GM12878 (cell line): ENCODE measurements around the gene XPOT. TPM values are rescaled to one million over a fixed set of nuclear protein-coding genes. Genes with fewer than 3 reads are reported as not detected.

ENCODE experiments used
- ATAC-seq: fragments of 200-7000 bp; cut with Tn5 transposase; 3 replicates; pipeline ENCODE4 v1.9.1; 2020; ENCODE audit warnings: mild to moderate bottlenecking, moderate library complexity
- BruUV-seq: library from RNA; stranded (reverse); fragments of 400-500 nt; replicated peaks from 2 replicates; lab custom pipeline; 2021; lab: Mats Ljungman, UMichigan
- CTCF ChIA-PET: fragments of 300-600 bp; sonication (Branson Sonifier 250); formaldehyde crosslinking; extraction: SDS; loops from one replicate; lab custom pipeline; 2021; ENCODE audit warnings: inconsistent platforms; lab: Yijun Ruan, JAX
- POLR2A ChIA-PET: fragments of 350-600 bp; formaldehyde crosslinking; extraction: SDS; loops from one replicate; lab custom pipeline; 2021; ENCODE audit warnings: inconsistent platforms; lab: Charles Lee
- RAD21 ChIA-PET: fragments of 300-600 bp; sonication (Branson Sonifier 250); formaldehyde crosslinking; loops from one replicate; lab custom pipeline; 2023; ENCODE audit warnings: antibody characterized with exemption; ENCODE audit not compliant: unreplicated experiment; lab: Charles Lee
- SMC1A ChIA-PET: fragments of 300-600 bp; sonication (Branson Sonifier 250); formaldehyde crosslinking; loops from one replicate; lab custom pipeline; 2023; ENCODE audit not compliant: unreplicated experiment, uncharacterized antibody; lab: Charles Lee
- DNase-seq: peaks from one replicate; pipeline ENCODE4 v3.0.0-alpha.2; 2011; ENCODE audit warnings: low read depth, low spot score
- FAIRE-seq: peaks from 3 replicates; lab custom pipeline; 2011; peaks lifted over from hg19 to GRCh38; lab: Jason Lieb, UNC
- H2AFZ ChIP-seq: 2 replicates; pipeline ENCODE4 v1.6.0; 2011; ENCODE audit warnings: low read depth, low read length, control low read depth; ENCODE audit not compliant: control insufficient read depth
- H3K27ac ChIP-seq: 2 replicates; pipeline ENCODE4 v1.5.1; 2011; ENCODE audit warnings: control low read depth; ENCODE audit not compliant: control insufficient read depth, insufficient read depth
- H3K27me3 ChIP-seq, 2 experiments: replicated peaks in 1 of 2; 2 replicates each; pipeline versions ENCODE4 v1.6.0 to v1.6.1; 2011; ENCODE audit warnings: low read length in 1 of 2; ENCODE audit not compliant: control insufficient read depth in 2 of 2, insufficient read depth in 2 of 2
- H3K36me3 ChIP-seq, 2 experiments: 2 replicates each; pipeline ENCODE4 v1.5.1; 2011; ENCODE audit warnings: low read length in 1 of 2; ENCODE audit not compliant: control insufficient read depth in 2 of 2, insufficient read depth in 2 of 2
- H3K4me1 ChIP-seq: 2 replicates; pipeline ENCODE4 v1.6.1; 2011; ENCODE audit warnings: mild to moderate bottlenecking, low read length, moderate library complexity, mixed read lengths; ENCODE audit not compliant: control insufficient read depth, insufficient read depth
- H3K4me2 ChIP-seq: 2 replicates; pipeline ENCODE4 v1.6.0; 2011; ENCODE audit warnings: control low read depth; ENCODE audit not compliant: control insufficient read depth, insufficient read depth
- H3K4me3 ChIP-seq: fragments of 200-600 bp; sonication (generic); 2 replicates; pipeline ENCODE4 v1.5.1; 2016
- H3K79me2 ChIP-seq: 2 replicates; pipeline ENCODE4 v1.6.0; 2011; ENCODE audit warnings: low read length; ENCODE audit not compliant: control insufficient read depth, insufficient read depth
- H3K9ac ChIP-seq: 2 replicates; pipeline ENCODE4 v1.8.0; 2011; ENCODE audit warnings: low read length, control low read depth, mixed read lengths; ENCODE audit not compliant: control insufficient read depth, insufficient read depth
- H3K9me3 ChIP-seq: replicated peaks from 3 replicates; pipeline ENCODE4 v1.5.1; 2011; ENCODE audit warnings: mild to moderate bottlenecking, low read length; ENCODE audit not compliant: control insufficient read depth, insufficient read depth
- H4K20me1 ChIP-seq: 2 replicates; pipeline ENCODE4 v1.6.0; 2011; ENCODE audit not compliant: control insufficient read depth, insufficient read depth
- CHD1 ChIP-seq: IDR thresholded peaks from 2 replicates; pipeline ENCODE4 v1.6.1; 2012; ENCODE audit warnings: low read depth, low read length, improper control_type of control experiment
- CREB1 ChIP-seq: IDR thresholded peaks from 2 replicates; pipeline ENCODE4 v1.6.1; 2012; ENCODE audit warnings: low read depth, mild to moderate bottlenecking, inconsistent platforms
- EED ChIP-seq: sonication (generic); IDR thresholded peaks from 2 replicates; pipeline ENCODE4 v1.6.1; 2016; ENCODE audit warnings: antibody characterized with exemption, low read depth
- HDAC6 ChIP-seq: fragments of 200-600 bp; sonication (generic); IDR thresholded peaks from one replicate; pipeline ENCODE4 v1.8.0; 2017; ENCODE audit warnings: antibody characterized with exemption; ENCODE audit not compliant: unreplicated experiment
- KDM1A ChIP-seq: fragments of 200-600 bp; sonication (generic); IDR thresholded peaks from 2 replicates; pipeline ENCODE4 v1.6.1; 2016; ENCODE audit warnings: borderline replicate concordance
- NFYA ChIP-seq: IDR thresholded peaks from 2 replicates; pipeline ENCODE4 v1.6.1; 2011; ENCODE audit warnings: low read depth, mild to moderate bottlenecking, low read length, improper control_type of control experiment, borderline replicate concordance
- NR2C2 ChIP-seq: IDR thresholded peaks from 2 replicates; pipeline ENCODE4 v1.6.1; 2011; ENCODE audit warnings: borderline replicate concordance, low read depth; ENCODE audit not compliant: control insufficient read depth, insufficient read length
- PAX5 ChIP-seq: IDR thresholded peaks from 2 replicates; pipeline ENCODE4 v1.6.1; 2011; ENCODE audit warnings: low read depth, low read length, borderline replicate concordance
- RCOR1 ChIP-seq: conservative IDR thresholded peaks from 2 replicates; pipeline ENCODE4 v1.6.1; 2012; ENCODE audit warnings: low read depth, low read length, improper control_type of control experiment
- RUNX3 ChIP-seq: IDR thresholded peaks from 2 replicates; pipeline ENCODE4 v1.6.1; 2012; ENCODE audit warnings: low read length, inconsistent platforms
- SPI1 ChIP-seq: IDR thresholded peaks from 2 replicates; pipeline ENCODE4 v1.6.1; 2011; ENCODE audit warnings: low read depth, mild to moderate bottlenecking, low read length, moderate library complexity, borderline replicate concordance; ENCODE audit not compliant: insufficient read depth
- STAT3 ChIP-seq: IDR thresholded peaks from 2 replicates; pipeline ENCODE4 v1.6.1; 2011; ENCODE audit warnings: low read depth, low read length, improper control_type of control experiment
- WGBS: methylation state at CpG from one replicate; pipeline ENCODE4 v1.1.6; 2016; ENCODE audit warnings: low lambda C conversion rate; ENCODE audit not compliant: insufficient replicate concordance, insufficient coverage; ENCODE audit errors: missing lambda C conversion rate; 5-methylcytosine and 5-hydroxymethylcytosine counted together
- in situ Hi-C: fragments of 300-500 bp; cut with MboI; formaldehyde crosslinking; loops from 9 replicates; pipeline ENCODE4 v1.14.3; 2018; ENCODE audit warnings: mixed read lengths
- intact Hi-C: fragments of 100-400 bp; cut with micrococcal nuclease; formaldehyde crosslinking; loops from one replicate; pipeline ENCODE4 v1.14.2; 2022; ENCODE audit not compliant: unreplicated experiment
- polyA plus RNA-seq, 11 experiments: library from polyadenylated mRNA; depleted of rRNA in 4 of 11; unstranded in 6 of 11; stranded (reverse) in 5 of 11; fragments of >200 nt; fragmentation: Nextera tagmentation in 4 of 11; fragmentation: Illumina TruSeq in 1 of 11; extraction: Ambion mirVana in 4 of 11; extraction: Trizol in 1 of 11; gene quantifications; 1 replicate in 1 of 11; 2 replicates in 10 of 11; pipeline versions ENCODE4 v1.2.1 to v1.2.3, GENCODE V29; 2011 to 2016; ENCODE audit warnings: inconsistent platforms in 2 of 11, missing spikeins in 2 of 11, low read depth in 1 of 11
- total RNA-seq, 4 experiments: library from RNA; depleted of rRNA in 3 of 4; stranded (reverse); fragments of >200 nt in 3 of 4; fragmentation: Illumina TruSeq in 1 of 4; extraction: Trizol in 1 of 4; gene quantifications; 2 replicates each; pipeline versions ENCODE4 v1.2.1 to v1.2.3, GENCODE V29; 2013 to 2021
- TF ChIP-seq, protein P1 (sequence below): IDR thresholded peaks from 2 replicates; pipeline ENCODE4 v1.6.1; 2012; ENCODE audit warnings: low read depth, low read length, improper control_type of control experiment
- TF ChIP-seq, protein P2 (sequence below): fragments of 450-650 bp; IDR thresholded peaks from 2 replicates; pipeline ENCODE4 v1.6.1; 2017; ENCODE audit warnings: borderline replicate concordance
- TF ChIP-seq, protein P3 (sequence below): fragments of 450-650 bp; IDR thresholded peaks from 2 replicates; pipeline ENCODE4 v1.6.1; 2017; ENCODE audit warnings: mild to moderate bottlenecking

XPOT gene
- total and polyA plus RNA-seq, 10 of the 15 experiments (the other 5 are each of a cell fraction or from before 2014, with no cell fraction given) = 11.9 to 66.3 (median 54.7) TPM

DNA sequence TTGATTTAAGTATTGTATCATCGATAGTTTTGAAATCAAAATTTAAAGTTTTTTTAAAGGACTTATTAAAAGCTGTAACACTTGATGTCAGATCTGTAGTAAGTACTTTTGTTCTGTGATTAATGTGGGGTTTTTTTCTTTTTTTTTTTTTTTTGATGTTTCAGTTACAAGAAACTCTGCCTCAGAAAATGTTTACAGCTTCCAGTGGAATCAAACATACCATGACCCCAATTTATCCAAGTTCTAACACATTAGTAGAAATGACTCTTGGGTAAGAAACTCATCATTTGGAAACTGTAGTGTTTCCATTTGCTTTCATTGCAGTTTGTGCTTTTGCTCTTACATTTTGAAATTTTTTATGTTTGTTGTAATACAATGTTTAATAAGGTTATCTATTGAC, 93.3 kb downstream of the XPOT start:
- intact Hi-C loops (no loop called here), in situ Hi-C loops (no loop called here)
- Histone ChIP-seq H3K9ac (no peak overlapping the region), H3K9me3 (no peaks in the 10 kb centered on the region), H3K27ac (no peak overlapping the region), H3K36me3 (peaks cover 0 to 32% of the 10 kb centered on the region in 2 experiments), H3K27me3 (no peaks in the 10 kb centered on the region), H3K79me2 (no peaks in the 10 kb centered on the region), H2AFZ (no peak overlapping the region), H3K4me1 (no peaks in the 10 kb centered on the region), H3K4me3 (no peak overlapping the region), H4K20me1 (no peaks in the 10 kb centered on the region), H3K4me2 (no peak overlapping the region)
- FAIRE-seq = no peak
- 25% methylated on average over 1 of the region's 1 CpG for WGBS
- ChIA-PET POLR2A (interaction anchor here (0.6 kb wide), 1 partner anchor 20 kb away, joined by 5 read pairs; no protein-coding TSS in a partner anchor), RAD21 (no interaction called here), CTCF (no interaction called here), SMC1A (no interaction called here)
- no peak for ATAC-seq
- no peak for DNase-seq
- no TSS peak for BruUV-seq
- TF ChIP-seq, protein P1, sequence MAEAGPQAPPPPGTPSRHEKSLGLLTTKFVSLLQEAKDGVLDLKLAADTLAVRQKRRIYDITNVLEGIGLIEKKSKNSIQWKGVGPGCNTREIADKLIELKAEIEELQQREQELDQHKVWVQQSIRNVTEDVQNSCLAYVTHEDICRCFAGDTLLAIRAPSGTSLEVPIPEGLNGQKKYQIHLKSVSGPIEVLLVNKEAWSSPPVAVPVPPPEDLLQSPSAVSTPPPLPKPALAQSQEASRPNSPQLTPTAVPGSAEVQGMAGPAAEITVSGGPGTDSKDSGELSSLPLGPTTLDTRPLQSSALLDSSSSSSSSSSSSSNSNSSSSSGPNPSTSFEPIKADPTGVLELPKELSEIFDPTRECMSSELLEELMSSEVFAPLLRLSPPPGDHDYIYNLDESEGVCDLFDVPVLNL = no peak
- TF ChIP-seq HDAC6 (no peak), STAT3 (no peak), SPI1 (no peak), PAX5 (no peak), CREB1 (no peak), RCOR1 (no peak), RUNX3 (no peak), KDM1A (no peak), NFYA (no peak), CHD1 (no peak), EED (no peak), NR2C2 (no peak)
- TF ChIP-seq, protein P2, sequence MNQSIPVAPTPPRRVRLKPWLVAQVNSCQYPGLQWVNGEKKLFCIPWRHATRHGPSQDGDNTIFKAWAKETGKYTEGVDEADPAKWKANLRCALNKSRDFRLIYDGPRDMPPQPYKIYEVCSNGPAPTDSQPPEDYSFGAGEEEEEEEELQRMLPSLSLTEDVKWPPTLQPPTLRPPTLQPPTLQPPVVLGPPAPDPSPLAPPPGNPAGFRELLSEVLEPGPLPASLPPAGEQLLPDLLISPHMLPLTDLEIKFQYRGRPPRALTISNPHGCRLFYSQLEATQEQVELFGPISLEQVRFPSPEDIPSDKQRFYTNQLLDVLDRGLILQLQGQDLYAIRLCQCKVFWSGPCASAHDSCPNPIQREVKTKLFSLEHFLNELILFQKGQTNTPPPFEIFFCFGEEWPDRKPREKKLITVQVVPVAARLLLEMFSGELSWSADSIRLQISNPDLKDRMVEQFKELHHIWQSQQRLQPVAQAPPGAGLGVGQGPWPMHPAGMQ = no peak
- TF ChIP-seq, protein P3, sequence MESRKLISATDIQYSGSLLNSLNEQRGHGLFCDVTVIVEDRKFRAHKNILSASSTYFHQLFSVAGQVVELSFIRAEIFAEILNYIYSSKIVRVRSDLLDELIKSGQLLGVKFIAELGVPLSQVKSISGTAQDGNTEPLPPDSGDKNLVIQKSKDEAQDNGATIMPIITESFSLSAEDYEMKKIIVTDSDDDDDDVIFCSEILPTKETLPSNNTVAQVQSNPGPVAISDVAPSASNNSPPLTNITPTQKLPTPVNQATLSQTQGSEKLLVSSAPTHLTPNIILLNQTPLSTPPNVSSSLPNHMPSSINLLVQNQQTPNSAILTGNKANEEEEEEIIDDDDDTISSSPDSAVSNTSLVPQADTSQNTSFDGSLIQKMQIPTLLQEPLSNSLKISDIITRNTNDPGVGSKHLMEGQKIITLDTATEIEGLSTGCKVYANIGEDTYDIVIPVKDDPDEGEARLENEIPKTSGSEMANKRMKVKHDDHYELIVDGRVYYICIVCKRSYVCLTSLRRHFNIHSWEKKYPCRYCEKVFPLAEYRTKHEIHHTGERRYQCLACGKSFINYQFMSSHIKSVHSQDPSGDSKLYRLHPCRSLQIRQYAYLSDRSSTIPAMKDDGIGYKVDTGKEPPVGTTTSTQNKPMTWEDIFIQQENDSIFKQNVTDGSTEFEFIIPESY = no peak
